ENCODE measurements around the gene KLHL29. TPM values are rescaled to one million over a fixed set of nuclear protein-coding genes. Genes with fewer than 3 reads are reported as not detected.

KLHL29 gene
- total RNA-seq, 1 experiment from 2014 or later: 2.6 TPM

- intact Hi-C loops (cut with micrococcal nuclease): no loop called here
- Histone ChIP-seq H3K27me3 (ENCODE audit: low read length) (no peaks in the 10 kb centered on the region), H3K9me2 (replicated peaks; ENCODE audit: low read length) (no peaks in the 10 kb centered on the region), H4K20me1 (ENCODE audit: low read length) (no peaks in the 10 kb centered on the region), H3K27ac (ENCODE audit: low read length) (no peak overlapping the region), H3K4me1 (ENCODE audit: insufficient read depth, low read length) (peaks cover 1% of the 10 kb centered on the region), H3K4me2 (ENCODE audit: low read length) (no peak overlapping the region), H3K9ac (ENCODE audit: low read length) (no peak overlapping the region), H3K36me3 (ENCODE audit: low read depth, low read length) (no peaks in the 10 kb centered on the region), H3K79me2 (ENCODE audit: low read length) (no peaks in the 10 kb centered on the region), H3F3A (ENCODE audit: low read length, unreplicated experiment) (no peaks in the 10 kb centered on the region), H2AFZ (ENCODE audit: low read length) (no peak overlapping the region), H3K9me3 (ENCODE audit: low read length) (no peaks in the 10 kb centered on the region), H3K4me3 (ENCODE audit: low read length) (no peak overlapping the region)
- CTCF ChIA-PET: no interaction called here
- no TSS peak for BruUV-seq (replicated peaks)
- ATAC-seq (no peak), DNase-seq (no peak)
- POLR2A ChIA-PET (ENCODE audit: unreplicated experiment): no interaction called here
- TF ChIP-seq EZH2 (IDR thresholded peaks at IDR 0.05; ENCODE audit: low read length, unreplicated experiment) (no peak), EZH2phosphoT487 (IDR thresholded peaks at IDR 0.05; ENCODE audit: borderline replicate concordance, low read length) (no peak), CTCF (conservative IDR thresholded peaks at IDR 0.05; ENCODE audit: low read depth, low read length) (no peak)
Observed at GRCh38 chr2:23692263-23692662, 307.3 kb downstream of the KLHL29 start.

- Histone ChIP-seq H3K36me3 (ENCODE audit: low read depth, low read length) (no peaks in the 10 kb centered on the region), H4K20me1 (ENCODE audit: low read length) (no peaks in the 10 kb centered on the region), H3K9me3 (ENCODE audit: low read length) (no peaks in the 10 kb centered on the region), H3K27me3 (ENCODE audit: low read length) (no peaks in the 10 kb centered on the region), H3K4me2 (ENCODE audit: low read length) (no peak overlapping the region), H3F3A (ENCODE audit: low read length, unreplicated experiment) (no peaks in the 10 kb centered on the region), H3K9ac (ENCODE audit: low read length) (no peak overlapping the region), H3K4me1 (ENCODE audit: insufficient read depth, low read length) (peaks cover 9% of the 10 kb centered on the region), H3K79me2 (ENCODE audit: low read length) (no peaks in the 10 kb centered on the region), H2AFZ (ENCODE audit: low read length) (no peak overlapping the region), H3K9me2 (replicated peaks; ENCODE audit: low read length) (no peaks in the 10 kb centered on the region), H3K27ac (ENCODE audit: low read length) (no peak overlapping the region), H3K4me3 (ENCODE audit: low read length) (no peak overlapping the region)
- intact Hi-C loops (cut with micrococcal nuclease): no loop called here
- TF ChIP-seq CTCF (conservative IDR thresholded peaks at IDR 0.05; ENCODE audit: low read depth, low read length): no peak
- TF ChIP-seq EZH2phosphoT487 (IDR thresholded peaks at IDR 0.05; ENCODE audit: borderline replicate concordance, low read length): no peak
- DNase-seq: no peak
- POLR2A ChIA-PET (ENCODE audit: unreplicated experiment): no interaction called here
- CTCF ChIA-PET: no interaction called here
- BruUV-seq (replicated peaks): no TSS peak
- ATAC-seq: no peak
Observed at GRCh38 chr2:23692851-23693605, 308.0 kb downstream of the KLHL29 start.

GRCh38 chr2:23693606-23693951, 308.6 kb downstream of the KLHL29 start:
- no peaks in the 10 kb centered on the region for H3K27me3 ChIP-seq (ENCODE audit: low read length)
- H2AFZ ChIP-seq (ENCODE audit: low read length): no peak overlapping the region
- BruUV-seq (replicated peaks): no TSS peak
- no peaks in the 10 kb centered on the region for H3K9me2 ChIP-seq (replicated peaks; ENCODE audit: low read length)
- H3K79me2 ChIP-seq (ENCODE audit: low read length): no peaks in the 10 kb centered on the region
- no peak overlapping the region for H3K9ac ChIP-seq (ENCODE audit: low read length)
- ChIA-PET CTCF (no interaction called here), POLR2A (ENCODE audit: unreplicated experiment) (no interaction called here)
- ATAC-seq (no peak), DNase-seq (no peak)
- intact Hi-C loops (cut with micrococcal nuclease): no loop called here
- no peak overlapping the region for H3K4me3 ChIP-seq (ENCODE audit: low read length)
- no peaks in the 10 kb centered on the region for H3F3A ChIP-seq (ENCODE audit: low read length, unreplicated experiment)
- H3K4me2 ChIP-seq (ENCODE audit: low read length): no peak overlapping the region
- no peaks in the 10 kb centered on the region for H3K36me3 ChIP-seq (ENCODE audit: low read depth, low read length)
- no peak for TF ChIP-seq EZH2 (IDR thresholded peaks at IDR 0.05; ENCODE audit: low read length, unreplicated experiment)
- TF ChIP-seq CTCF (conservative IDR thresholded peaks at IDR 0.05; ENCODE audit: low read depth, low read length): no peak
- no peak for TF ChIP-seq EZH2phosphoT487 (IDR thresholded peaks at IDR 0.05; ENCODE audit: borderline replicate concordance, low read length)
- H3K27ac ChIP-seq (ENCODE audit: low read length): no peak overlapping the region
- peaks cover 14% of the 10 kb centered on the region for H3K4me1 ChIP-seq (ENCODE audit: insufficient read depth, low read length)
- H3K9me3 ChIP-seq (ENCODE audit: low read length): no peaks in the 10 kb centered on the region
- H4K20me1 ChIP-seq (ENCODE audit: low read length): no peaks in the 10 kb centered on the region
